GM12875 (cell line): Measurements from ENCODE around the gene PDLIM5.
"Not testable (repeated sequence)": the region's sequence is repeated elsewhere in the genome, so short reads cannot be mapped to it uniquely, and the experiment has no call there.

Source experiments
- H3K4me3 ChIP-seq: one replicate; pipeline ENCODE4 v1.5.1; 2011; ENCODE audit warnings: low read depth, low read length, control low read depth
- CTCF ChIP-seq: IDR thresholded peaks from 2 replicates; pipeline ENCODE4 v1.5.1; 2011; ENCODE audit warnings: low read depth, mild to moderate bottlenecking, control low read depth, inconsistent platforms, low read length, moderate library complexity, borderline replicate concordance; ENCODE audit not compliant: insufficient read depth

Gene PDLIM5

GRCh38 chr4:94469221-94469784, 17.6 kb downstream of the PDLIM5 start:
- no peak for TF ChIP-seq CTCF
- no peak overlapping the region for H3K4me3 ChIP-seq

- no peak overlapping the region for H3K4me3 ChIP-seq
- no peak for TF ChIP-seq CTCF
These were observed 18.4 kb downstream of the PDLIM5 start for GRCh38 chr4:94470132-94470531.

- not testable (repeated sequence) for H3K4me3 ChIP-seq
These were observed 19.0 kb downstream of the PDLIM5 start for GRCh38 chr4:94470782-94471181.

GRCh38 chr4:94472056-94472826, 20.5 kb downstream of the PDLIM5 start:
- TF ChIP-seq CTCF: no peak
- H3K4me3 ChIP-seq: no peak overlapping the region

- H3K4me3 ChIP-seq: no peak overlapping the region
- TF ChIP-seq CTCF: no peak
These were observed 23.3 kb downstream of the PDLIM5 start for GRCh38 chr4:94475050-94475449.

GRCh38 chr4:94475794-94476193, 24.1 kb downstream of the PDLIM5 start:
- no peak overlapping the region for H3K4me3 ChIP-seq
- no peak for TF ChIP-seq CTCF

- no peak overlapping the region for H3K4me3 ChIP-seq
- TF ChIP-seq CTCF: no peak
These were observed 25.5 kb downstream of the PDLIM5 start for GRCh38 chr4:94477227-94477626.

GRCh38 chr4:94478805-94479204, 27.1 kb downstream of the PDLIM5 start:
- H3K4me3 ChIP-seq: not testable (repeated sequence)
